Measurements from ENCODE around the gene KRTAP5-2.
"Not testable (repeated sequence)": the region's sequence is repeated elsewhere in the genome, so short reads cannot be mapped to it uniquely, and the experiment has no call there.

The KRTAP5-2 gene

GRCh38 chr11:1589996-1590395, 8.1 kb downstream of the KRTAP5-2 start:
- no peak for DNase-seq (ENCODE audit: low read depth)

GRCh38 chr11:1589191-1589963, 8.7 kb downstream of the KRTAP5-2 start:
- DNase-seq (ENCODE audit: low read depth) = not testable (repeated sequence)

- DNase-seq (ENCODE audit: low read depth) = no peak
These were observed 11.4 kb downstream of the KRTAP5-2 start for GRCh38 chr11:1586699-1587098.

DNA sequence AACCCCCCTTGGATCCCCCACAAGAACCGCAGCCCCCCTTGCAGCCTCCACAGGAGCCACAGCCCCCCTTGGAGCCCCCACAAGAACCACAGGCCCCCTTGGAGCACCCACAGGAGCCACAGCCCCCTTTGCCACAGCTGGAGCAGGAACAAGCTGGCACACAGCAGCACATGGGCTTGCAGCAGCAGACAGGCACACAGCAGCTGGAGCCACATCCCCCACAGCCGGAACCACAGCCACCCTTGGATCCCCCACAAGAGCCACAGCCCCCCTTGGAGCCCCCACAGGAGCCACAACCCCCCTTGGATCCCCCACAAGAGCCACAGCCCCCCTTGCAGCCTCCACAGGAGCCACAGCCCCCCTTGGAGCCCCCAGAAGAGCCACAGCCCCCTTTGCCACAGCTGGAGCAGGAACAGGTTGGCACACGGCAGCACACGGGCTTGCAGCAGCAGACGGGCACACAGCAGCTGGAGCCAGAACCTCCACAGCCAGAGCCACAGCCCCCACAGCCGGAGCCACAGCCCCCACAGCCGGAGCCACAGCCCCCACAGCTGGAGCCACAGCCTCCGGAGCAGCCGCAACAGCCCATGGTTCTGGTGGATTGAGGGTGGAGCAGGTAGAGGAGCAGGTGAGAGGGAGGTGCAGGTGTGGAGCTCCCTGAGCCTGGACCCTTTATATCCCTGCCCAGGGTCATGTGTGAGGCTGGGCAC, 13.3 kb downstream of the KRTAP5-2 start, which contains the start of gene KRTAP5-1:
KRTAP5-1 (minus strand) TSS at position 623 of the 710 bp plus-strand sequence; CDS start at position 589, 34 bp downstream.
- not testable (repeated sequence) for DNase-seq (ENCODE audit: low read depth)

DNA sequence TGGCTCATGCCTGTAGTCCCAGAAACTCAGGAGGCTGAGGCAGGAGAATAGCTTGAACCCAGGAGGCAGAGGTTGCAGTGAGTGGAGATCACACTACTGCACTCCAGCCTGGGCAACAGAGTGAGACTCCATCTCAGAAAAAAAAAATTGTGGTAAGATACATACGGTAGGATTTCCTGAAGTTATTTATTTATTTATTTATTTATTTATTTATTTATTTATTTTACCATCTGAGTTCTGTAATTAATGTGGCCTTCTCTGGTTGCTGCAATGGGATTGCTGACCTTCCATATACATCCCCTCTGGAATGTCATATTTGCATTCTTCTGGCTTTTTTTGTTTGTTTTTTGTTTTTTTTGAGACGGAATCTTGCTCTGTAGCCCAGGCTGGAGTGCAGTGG, 15.2 kb downstream of the KRTAP5-2 start:
- not testable (repeated sequence) for DNase-seq (ENCODE audit: low read depth)

DNA sequence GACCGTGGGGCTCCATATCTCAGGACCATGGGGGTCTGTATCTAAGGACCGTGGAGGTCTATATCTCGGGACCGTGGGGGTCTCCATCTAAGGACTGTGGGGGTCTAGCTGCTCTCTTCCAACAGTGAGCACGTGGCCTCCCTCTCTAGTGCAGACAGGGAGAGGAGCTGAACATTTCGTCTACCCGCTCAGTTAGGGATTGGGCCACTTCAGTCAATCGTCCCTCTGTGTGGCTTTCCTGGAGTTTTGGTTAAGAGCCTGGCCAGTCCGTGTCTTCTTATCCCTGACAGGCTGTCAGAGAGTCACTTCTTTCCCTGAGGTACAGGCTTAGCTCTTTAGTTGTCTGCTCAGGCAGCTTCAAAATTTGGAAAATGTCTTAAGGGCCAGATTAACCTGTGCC, 16.1 kb downstream of the KRTAP5-2 start:
- DNase-seq (ENCODE audit: low read depth) = no peak

DNA sequence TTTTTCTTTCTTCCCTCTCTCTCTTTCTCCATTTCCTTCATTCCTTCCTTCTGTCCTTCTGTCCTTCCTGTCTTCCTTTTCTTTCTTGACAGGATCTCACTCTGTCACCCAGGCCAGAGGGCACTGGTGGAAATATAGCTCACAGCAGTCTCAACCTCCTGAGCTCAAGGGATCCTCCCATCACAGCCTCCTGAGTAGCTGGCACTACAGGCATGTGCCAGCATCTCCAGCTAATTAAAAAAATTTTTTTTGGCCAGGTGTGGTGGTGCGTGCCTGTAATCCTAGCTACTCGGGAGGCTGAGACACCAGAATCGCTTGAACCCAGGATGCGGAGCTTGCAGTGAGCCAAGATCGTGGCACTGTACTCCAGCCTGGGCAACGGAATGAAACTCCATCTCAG, 21.3 kb downstream of the KRTAP5-2 start:
- no peak for DNase-seq (ENCODE audit: low read depth)

GRCh38 chr11:1575756-1576155, 22.3 kb downstream of the KRTAP5-2 start:
- not testable (repeated sequence) for DNase-seq (ENCODE audit: low read depth)

DNA sequence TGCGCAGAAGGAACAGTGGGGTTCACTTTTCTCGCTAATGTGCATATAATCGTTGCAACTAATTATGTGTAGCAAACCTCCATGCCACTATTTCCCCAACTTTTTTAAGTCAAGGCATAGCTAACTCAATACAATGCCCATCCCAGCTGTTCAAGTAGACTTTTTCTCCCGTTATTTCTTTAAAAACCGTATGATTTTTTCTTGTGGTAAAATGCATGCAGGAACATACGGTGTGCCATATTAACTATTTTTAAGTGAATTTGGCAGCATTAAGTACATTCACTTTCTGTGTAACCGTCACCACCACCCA, 23.2 kb downstream of the KRTAP5-2 start:
- DNase-seq (ENCODE audit: low read depth) = no peak

GRCh38 chr11:1574238-1574932, 23.7 kb downstream of the KRTAP5-2 start:
- DNase-seq (ENCODE audit: low read depth) = peak; percentile 40

DNA sequence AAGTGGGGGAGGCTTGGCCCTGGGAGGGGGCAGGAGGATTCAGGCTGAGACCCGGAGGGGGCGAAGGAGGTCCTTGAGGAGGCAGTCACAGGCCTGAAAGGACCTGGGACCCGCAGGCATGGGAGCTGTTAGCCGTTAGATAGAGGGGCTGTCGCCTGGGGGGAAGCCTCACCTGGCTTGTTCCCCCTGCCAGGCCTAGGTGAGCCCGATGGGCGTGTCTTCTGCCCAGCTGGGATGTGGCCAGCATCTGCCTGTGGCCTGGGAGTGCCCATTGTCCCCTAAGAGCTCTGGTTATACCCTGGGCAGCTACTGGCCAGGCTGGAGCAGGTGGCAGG, 24.2 kb downstream of the KRTAP5-2 start:
- DNase-seq (ENCODE audit: low read depth) = no peak

GRCh38 chr11:1573077-1573902, 24.8 kb downstream of the KRTAP5-2 start:
- no peak for DNase-seq (ENCODE audit: low read depth)

GRCh38 chr11:1572197-1573076, 25.7 kb downstream of the KRTAP5-2 start, which contains the start of gene DUSP8:
Gene DUSP8, minus strand, starts transcription at chr11:1572271. Its CDS starts 6,445 bp downstream, at chr11:1565826.
- peak; percentile 68 for DNase-seq (ENCODE audit: low read depth)

- no peak for DNase-seq (ENCODE audit: low read depth)
These were observed 26.3 kb downstream of the KRTAP5-2 start for GRCh38 chr11:1571760-1572196.

GRCh38 chr11:1570896-1571759, 27.0 kb downstream of the KRTAP5-2 start:
- DNase-seq (ENCODE audit: low read depth) = no peak

- no peak for DNase-seq (ENCODE audit: low read depth)
These were observed 27.6 kb downstream of the KRTAP5-2 start for GRCh38 chr11:1570531-1570895.

DNA sequence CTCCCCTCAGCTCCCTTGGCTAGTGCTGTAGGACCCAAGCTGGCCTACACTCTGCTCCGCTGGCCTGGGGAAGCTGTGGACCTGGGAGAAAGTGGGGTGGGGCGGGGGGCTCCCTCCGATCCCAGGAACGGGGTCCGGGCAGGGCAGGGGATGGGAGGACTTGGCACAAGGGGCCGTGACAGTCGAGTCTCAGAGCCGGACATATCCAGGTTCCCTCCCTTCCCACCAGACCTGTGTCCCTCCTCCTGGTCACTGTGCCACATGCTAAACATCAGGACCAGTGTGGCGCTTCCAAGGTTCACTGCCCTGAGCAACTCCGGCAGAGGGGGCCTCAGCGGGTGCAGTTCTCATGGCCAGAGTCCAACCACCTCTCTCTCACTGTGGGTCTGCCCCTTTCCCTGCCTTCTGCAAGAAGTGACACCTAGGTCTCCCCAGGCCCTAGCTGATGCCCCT, 28.1 kb downstream of the KRTAP5-2 start:
- DNase-seq (ENCODE audit: low read depth) = no peak

DNA sequence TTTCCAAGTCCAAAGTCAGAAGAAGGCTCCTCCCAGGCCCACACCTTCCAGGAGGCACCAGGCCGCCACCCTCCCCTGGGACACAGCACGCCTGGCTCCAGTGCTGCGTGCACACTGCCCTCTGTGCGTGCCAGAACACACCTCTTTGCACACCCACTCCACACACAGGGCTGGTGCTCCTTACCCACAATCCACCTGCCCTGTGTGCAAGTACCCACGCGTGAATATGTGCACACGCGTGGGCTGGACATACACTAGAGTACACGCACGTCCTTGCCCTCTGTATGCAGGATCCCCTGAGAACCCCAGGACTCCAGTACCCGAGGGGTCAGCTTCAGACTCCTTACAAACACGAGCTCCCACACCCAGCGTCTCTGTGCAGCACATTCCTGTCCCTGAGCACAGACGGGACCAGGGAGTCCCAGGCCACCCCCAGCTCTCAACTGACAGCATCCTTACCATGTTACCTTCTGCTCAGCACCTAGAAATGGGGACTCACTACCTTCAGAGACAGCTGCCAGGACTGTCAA, 28.8 kb downstream of the KRTAP5-2 start:
- no peak for DNase-seq (ENCODE audit: low read depth)

DNA sequence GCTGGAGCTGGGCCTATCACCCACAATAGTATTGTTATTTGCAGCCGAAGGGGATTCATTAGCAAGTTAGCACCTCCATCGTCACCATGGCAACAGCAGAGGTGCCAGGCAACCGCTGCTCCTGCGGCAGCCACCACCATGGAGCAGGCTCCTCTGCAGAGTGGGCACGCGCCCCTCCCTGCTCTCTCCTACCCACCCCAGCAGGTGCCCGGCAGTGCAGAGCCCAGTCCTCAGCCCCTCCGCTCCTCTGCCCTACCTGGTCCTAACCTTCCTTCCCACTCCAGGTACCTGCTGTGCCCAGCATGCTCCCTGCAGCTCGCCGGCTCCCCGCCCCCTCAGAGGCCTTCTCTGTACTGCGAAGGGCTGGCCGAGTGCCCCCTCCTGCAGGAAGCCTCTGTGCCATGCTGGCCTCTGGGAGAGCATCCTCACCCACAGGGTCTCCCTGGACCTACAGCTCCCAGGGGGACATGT, 29.6 kb downstream of the KRTAP5-2 start:
- DNase-seq (ENCODE audit: low read depth) = no peak

DNA sequence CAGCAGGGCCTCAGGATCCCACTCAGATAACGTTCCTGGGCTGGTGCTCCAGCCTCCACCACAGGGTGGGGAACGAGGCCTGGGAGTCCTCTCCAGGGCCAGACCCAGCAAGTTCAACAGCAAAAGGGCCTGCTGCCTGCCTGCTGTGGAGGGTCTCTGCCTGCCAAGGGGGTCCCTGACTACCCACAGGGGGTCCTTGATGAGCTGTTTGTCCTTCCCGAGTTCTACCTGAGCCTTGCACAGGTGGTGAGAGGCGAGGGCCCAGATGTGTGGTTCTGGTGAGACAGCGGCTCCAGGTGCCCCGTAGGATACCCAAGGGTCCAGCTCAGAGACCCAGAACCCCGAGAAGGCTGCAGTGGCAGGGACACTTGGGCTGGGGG, 30.4 kb downstream of the KRTAP5-2 start:
- DNase-seq (ENCODE audit: low read depth) = no peak
